ENCODE results near the gene NRL.

DNA sequence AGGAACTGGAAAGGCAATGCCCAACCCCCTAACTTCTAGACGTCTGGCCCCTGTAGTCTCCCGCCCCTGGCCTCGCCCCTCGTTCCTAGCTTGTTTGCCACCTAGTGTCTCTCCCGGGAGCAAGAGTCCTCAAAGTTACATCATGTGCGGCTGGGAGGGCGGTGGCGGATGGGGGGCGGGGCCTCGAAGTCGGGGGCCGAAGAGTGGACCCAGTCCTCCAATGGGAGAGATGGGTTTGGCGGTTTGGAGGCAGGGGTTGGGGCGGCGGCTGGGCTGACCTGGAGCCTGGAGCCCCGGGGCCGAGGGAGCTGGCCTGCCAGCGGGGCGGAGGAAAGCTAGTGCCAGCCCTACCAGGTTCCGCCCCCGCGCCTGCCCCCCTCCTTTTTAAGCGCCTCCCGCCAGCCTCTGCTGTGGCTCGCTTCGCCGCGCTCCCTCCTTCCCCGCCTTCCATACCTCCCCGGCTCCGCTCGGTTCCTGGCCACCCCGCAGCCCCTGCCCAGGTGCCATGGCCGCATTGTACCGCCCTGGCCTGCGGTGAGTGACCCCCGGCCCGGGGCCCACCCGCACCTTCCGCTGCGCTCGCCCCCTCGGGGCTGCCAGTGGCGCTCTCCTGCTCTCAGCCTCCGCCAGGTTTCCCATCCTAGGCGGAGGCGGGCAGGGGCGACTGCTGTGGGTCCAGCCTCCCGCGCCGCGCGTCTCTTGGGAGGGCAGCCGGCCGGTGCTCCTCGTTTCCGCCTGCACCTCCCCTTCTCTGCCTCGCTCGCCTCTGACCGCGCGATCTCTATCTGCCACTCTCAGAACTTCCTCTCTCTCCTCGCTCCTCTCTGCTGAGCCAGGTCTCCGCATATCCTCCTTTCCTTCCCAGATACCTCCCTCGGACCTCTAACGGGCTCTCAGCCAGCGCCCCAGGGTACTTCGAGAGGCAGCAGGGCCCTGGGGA lies 20.6 kb downstream of the NRL start, which contains the start of gene PCK2:
- TF ChIP-seq, protein P1, sequence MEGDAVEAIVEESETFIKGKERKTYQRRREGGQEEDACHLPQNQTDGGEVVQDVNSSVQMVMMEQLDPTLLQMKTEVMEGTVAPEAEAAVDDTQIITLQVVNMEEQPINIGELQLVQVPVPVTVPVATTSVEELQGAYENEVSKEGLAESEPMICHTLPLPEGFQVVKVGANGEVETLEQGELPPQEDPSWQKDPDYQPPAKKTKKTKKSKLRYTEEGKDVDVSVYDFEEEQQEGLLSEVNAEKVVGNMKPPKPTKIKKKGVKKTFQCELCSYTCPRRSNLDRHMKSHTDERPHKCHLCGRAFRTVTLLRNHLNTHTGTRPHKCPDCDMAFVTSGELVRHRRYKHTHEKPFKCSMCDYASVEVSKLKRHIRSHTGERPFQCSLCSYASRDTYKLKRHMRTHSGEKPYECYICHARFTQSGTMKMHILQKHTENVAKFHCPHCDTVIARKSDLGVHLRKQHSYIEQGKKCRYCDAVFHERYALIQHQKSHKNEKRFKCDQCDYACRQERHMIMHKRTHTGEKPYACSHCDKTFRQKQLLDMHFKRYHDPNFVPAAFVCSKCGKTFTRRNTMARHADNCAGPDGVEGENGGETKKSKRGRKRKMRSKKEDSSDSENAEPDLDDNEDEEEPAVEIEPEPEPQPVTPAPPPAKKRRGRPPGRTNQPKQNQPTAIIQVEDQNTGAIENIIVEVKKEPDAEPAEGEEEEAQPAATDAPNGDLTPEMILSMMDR (IDR thresholded peaks at IDR 0.05) = peak in 1 of 12 donors; percentile 14
- TF ChIP-seq POLR2A (IDR thresholded peaks at IDR 0.05) = peak in 1 of 2 donors; percentile 62

Measured in heart left ventricle (tissue), 13 donors.